Stomach (tissue), 9 donors: ENCODE data around the gene AP4E1. TPM values are rescaled to one million over a fixed set of nuclear protein-coding genes. Genes with fewer than 3 reads are reported as not detected.
"Not testable (repeated sequence)": the region's sequence is repeated elsewhere in the genome, so short reads cannot be mapped to it uniquely, and the experiment has no call there.

Experiments
- DNase-seq, 2 donors: peaks; one replicate each; pipeline versions ENCODE4 v3.0.0 to v3.0.0-alpha.2; 2013 to 2019
- H3K27ac ChIP-seq, 5 donors: fragments of 200-600 bp in 4 of 5; sonication (generic) in 4 of 5; one replicate each; pipeline ENCODE4 v1.5.1; 2013 to 2019; ENCODE audit warnings: mild to moderate bottlenecking in 1 of 5, moderate library complexity in 1 of 5
- H3K27me3 ChIP-seq, 3 donors: fragments of 200-600 bp; sonication (generic); one replicate each; pipeline ENCODE4 v1.5.1; 2017 to 2019; ENCODE audit warnings: mixed run types in 1 of 3
- H3K36me3 ChIP-seq, 4 donors: fragments of 200-600 bp; sonication (generic); 1 replicate in 3 of 4; 2 replicates in 1 of 4; pipeline ENCODE4 v1.5.1; 2016 to 2019
- H3K4me1 ChIP-seq, 4 donors: fragments of 200-600 bp; sonication (generic); one replicate each; pipeline ENCODE4 v1.5.1; 2016 to 2019
- H3K4me3 ChIP-seq, 4 donors: fragments of 200-600 bp; sonication (generic) in 3 of 4; one replicate each; pipeline ENCODE4 v1.5.1; 2016 to 2019; ENCODE audit warnings: mild to moderate bottlenecking in 1 of 4
- H3K9me3 ChIP-seq, 4 donors: fragments of 200-600 bp; sonication (generic); one replicate each; pipeline ENCODE4 v1.5.1; 2016 to 2019
- CTCF ChIP-seq, 7 experiments: fragments of 450-650 bp in 4 of 7; fragments of 200-600 bp in 3 of 7; sonication (generic) in 3 of 7; IDR thresholded peaks; one replicate each; pipeline ENCODE4 v1.5.1; 2016 to 2019; ENCODE audit warnings: antibody characterized with exemption in 7 of 7, control low read depth in 2 of 7, mild to moderate bottlenecking in 1 of 7
- EP300 ChIP-seq: sonication (generic); formaldehyde crosslinking; IDR thresholded peaks from one replicate; pipeline ENCODE4 v1.6.1; 2017; ENCODE audit warnings: antibody characterized with exemption
- POLR2A ChIP-seq, 4 donors: fragments of 450-650 bp; IDR thresholded peaks; one replicate each; pipeline ENCODE4 v1.6.1; 2016; ENCODE audit warnings: antibody characterized with exemption in 4 of 4, control low read depth in 2 of 4, mild to moderate bottlenecking in 1 of 4, moderate library complexity in 1 of 4
- POLR2AphosphoS5 ChIP-seq, 3 donors: sonication (generic); formaldehyde crosslinking; IDR thresholded peaks; one replicate each; pipeline ENCODE4 v1.6.1; 2016; ENCODE audit warnings: antibody characterized with exemption in 3 of 3
- WGBS, 5 donors: extraction: QIAGEN DNeasy Blood & Tissue Kit in 3 of 5; methylation state at CpG; one replicate each; pipeline versions ENCODE4 v1.1.5 to v1.1.7; 2013 to 2018; 5-methylcytosine and 5-hydroxymethylcytosine counted together
- intact Hi-C: fragments of 100-400 bp; cut with DNase I; formaldehyde crosslinking; loops from one replicate; pipeline ENCODE4 v1.15.1; 2023; ENCODE audit warnings: low total_unique reads
- polyA plus RNA-seq, 3 donors: library from polyadenylated mRNA; stranded (reverse); fragments of 200-250 nt; gene quantifications; one replicate each; pipeline ENCODE4 v1.2.3, GENCODE V29; 2013
- total RNA-seq, 5 donors: library from RNA; depleted of rRNA; stranded (reverse); fragments of >200 nt; gene quantifications; one replicate each; pipeline versions ENCODE4 v1.1.0 to v1.2.3, GENCODE V29; 2014 to 2016
- donor health status: healthy with polysubstance abuse.
- donor health status: Bipolar disorder and iron deficiency.
- donor health status: healthy.

Gene AP4E1
- total and polyA plus RNA-seq, 8 donors = 1.8 to 31.9 (median 7.6) TPM

GRCh38 chr15:50905055-50905454 is 3.4 kb upstream of the AP4E1 start:
- intact Hi-C loops = loop anchor here (10.0 kb wide), 1 partner anchor 230 kb away; no protein-coding TSS in a partner anchor
- no peak overlapping the region for H3K27ac ChIP-seq
- H3K4me3 ChIP-seq = no peak overlapping the region
- H3K27me3 ChIP-seq = no peaks in the 10 kb centered on the region
- no peaks in the 10 kb centered on the region for H3K9me3 ChIP-seq
- DNase-seq = no peak
- TF ChIP-seq EP300 (no peak), POLR2AphosphoS5 (IDR thresholded peaks at IDR 0.05) (no peak), CTCF (IDR thresholded peaks at IDR 0.05) (no peak), POLR2A (IDR thresholded peaks at IDR 0.05) (no peak)
- 93 to 99% (median 96%) methylated on average over 4 of the region's 4 CpGs for WGBS, 5 donors
- H3K36me3 ChIP-seq = no peaks in the 10 kb centered on the region
- peaks cover 15 to 23% (median 21%) of the 10 kb centered on the region in 4 donors for H3K4me1 ChIP-seq

- 42 to 60% (median 57%) methylated on average over 16 of the region's 16 CpGs for WGBS, 5 donors
- intact Hi-C loops = loop anchor here (10.0 kb wide), 1 partner anchor 232 kb away; no protein-coding TSS in a partner anchor
- Histone ChIP-seq H3K9me3 (no peaks in the 10 kb centered on the region), H3K27me3 (no peaks in the 10 kb centered on the region), H3K4me1 (peaks cover 18 to 38% (median 32%) of the 10 kb centered on the region in 4 donors), H3K4me3 (peak overlapping the region; percentile 81 to 98 (median 97)), H3K27ac (peak overlapping the region in 4 of 5 donors; percentile 89 to 97 (median 94)), H3K36me3 (peaks cover 0 to 7% (median 7%) of the 10 kb centered on the region in 4 donors)
- peak; percentile 32 to 74 for DNase-seq
- TF ChIP-seq POLR2AphosphoS5 (IDR thresholded peaks at IDR 0.05) (peak in 1 of 3 donors; percentile 4), EP300 (no peak)
Observed at GRCh38 chr15:50906954-50907600, 1.4 kb upstream of the AP4E1 start.

- peaks cover 0 to 14% (median 13%) of the 10 kb centered on the region in 4 donors for H3K36me3 ChIP-seq
- peak; percentile 28 to 74 for DNase-seq
- WGBS, 5 donors = 0 to 1% (median 1%) methylated on average over 18 to 31 of the region's 31 CpGs
- H3K27ac ChIP-seq = peak overlapping the region; percentile 88 to 97 (median 93)
- no peaks in the 10 kb centered on the region for H3K27me3 ChIP-seq
- TF ChIP-seq EP300 (no peak), POLR2AphosphoS5 (IDR thresholded peaks at IDR 0.05) (no peak), CTCF (IDR thresholded peaks at IDR 0.05) (no peak), POLR2A (IDR thresholded peaks at IDR 0.05) (no peak)
- peaks cover 18 to 38% (median 32%) of the 10 kb centered on the region in 4 donors for H3K4me1 ChIP-seq
- peak overlapping the region; percentile 81 to 98 (median 97) for H3K4me3 ChIP-seq
- intact Hi-C loops = loop anchor here (10.0 kb wide), 1 partner anchor 233 kb away; no protein-coding TSS in a partner anchor
- no peaks in the 10 kb centered on the region for H3K9me3 ChIP-seq
Observed at GRCh38 chr15:50907601-50908208, 778 bp upstream of the AP4E1 start.

GRCh38 chr15:50909010-50909317 is 481 bp downstream of the AP4E1 start:
- Histone ChIP-seq H3K27ac (peak overlapping the region; percentile 80 to 97 (median 93)), H3K27me3 (no peaks in the 10 kb centered on the region), H3K9me3 (no peaks in the 10 kb centered on the region), H3K36me3 (peaks cover 0 to 26% (median 24%) of the 10 kb centered on the region in 4 donors), H3K4me3 (peak overlapping the region; percentile 81 to 98 (median 97)), H3K4me1 (peaks cover 18 to 38% (median 32%) of the 10 kb centered on the region in 4 donors)
- TF ChIP-seq POLR2A (IDR thresholded peaks at IDR 0.05) (no peak), CTCF (IDR thresholded peaks at IDR 0.05) (no peak), EP300 (no peak), POLR2AphosphoS5 (IDR thresholded peaks at IDR 0.05) (no peak)
- intact Hi-C loops = loop anchor here (10.0 kb wide), 1 partner anchor 234 kb away; no protein-coding TSS in a partner anchor
- DNase-seq = no peak
- whole genome bisulfite sequencing, 5 donors = 0 to 1% (median 0%) methylated on average over 8 to 11 of the region's 11 CpGs

- intact Hi-C loops = not testable (repeated sequence)
Observed at GRCh38 chr15:50910426-50910795, 1.9 kb downstream of the AP4E1 start.

More at GRCh38 chr15:50910426-50910795, 1.9 kb downstream of the AP4E1 start:
- H3K27me3 ChIP-seq, H3K9me3 ChIP-seq, H3K4me3 ChIP-seq, DNase-seq: not testable (repeated sequence)
- Histone ChIP-seq H3K4me1 (peaks cover 18 to 38% (median 32%) of the 10 kb centered on the region in 4 donors), H3K36me3 (peaks cover 0 to 40% (median 32%) of the 10 kb centered on the region in 4 donors), H3K27ac (peak overlapping the region in 2 of 5 donors; percentile 0 to 34)
- WGBS, 5 donors = 54 to 73% (median 70%) methylated on average over 3 of the region's 3 CpGs
